Measurements from ENCODE around the gene SLC45A3. TPM values are rescaled to one million over a fixed set of nuclear protein-coding genes. Genes with fewer than 3 reads are reported as not detected.

Gene SLC45A3
- total RNA-seq, 4 donors from 2014 or later, result 1.4 to 6.7 (median 2.6) TPM

DNA sequence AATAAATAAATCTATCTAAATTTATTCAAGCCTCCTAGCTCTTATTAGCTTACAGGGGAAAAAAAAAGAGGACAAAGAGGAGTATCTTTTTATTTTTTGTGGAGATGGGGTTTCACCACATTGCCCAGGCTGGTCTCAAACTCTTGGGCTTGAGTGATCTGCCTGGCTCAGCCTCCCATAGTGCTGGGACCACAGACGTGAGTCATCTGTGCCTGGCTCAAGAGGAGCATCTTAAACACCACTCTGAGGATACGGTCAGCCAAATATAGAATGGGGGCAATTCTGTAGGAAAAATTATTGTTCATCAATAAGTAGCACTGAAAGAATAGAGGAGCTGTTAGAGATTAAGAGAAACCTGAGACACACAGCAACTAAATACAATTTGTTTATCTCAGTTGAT lies 24.1 kb downstream of the SLC45A3 start:
- TF ChIP-seq POLR2A (IDR thresholded peaks at IDR 0.05), result no peak
- TF ChIP-seq, protein P1, sequence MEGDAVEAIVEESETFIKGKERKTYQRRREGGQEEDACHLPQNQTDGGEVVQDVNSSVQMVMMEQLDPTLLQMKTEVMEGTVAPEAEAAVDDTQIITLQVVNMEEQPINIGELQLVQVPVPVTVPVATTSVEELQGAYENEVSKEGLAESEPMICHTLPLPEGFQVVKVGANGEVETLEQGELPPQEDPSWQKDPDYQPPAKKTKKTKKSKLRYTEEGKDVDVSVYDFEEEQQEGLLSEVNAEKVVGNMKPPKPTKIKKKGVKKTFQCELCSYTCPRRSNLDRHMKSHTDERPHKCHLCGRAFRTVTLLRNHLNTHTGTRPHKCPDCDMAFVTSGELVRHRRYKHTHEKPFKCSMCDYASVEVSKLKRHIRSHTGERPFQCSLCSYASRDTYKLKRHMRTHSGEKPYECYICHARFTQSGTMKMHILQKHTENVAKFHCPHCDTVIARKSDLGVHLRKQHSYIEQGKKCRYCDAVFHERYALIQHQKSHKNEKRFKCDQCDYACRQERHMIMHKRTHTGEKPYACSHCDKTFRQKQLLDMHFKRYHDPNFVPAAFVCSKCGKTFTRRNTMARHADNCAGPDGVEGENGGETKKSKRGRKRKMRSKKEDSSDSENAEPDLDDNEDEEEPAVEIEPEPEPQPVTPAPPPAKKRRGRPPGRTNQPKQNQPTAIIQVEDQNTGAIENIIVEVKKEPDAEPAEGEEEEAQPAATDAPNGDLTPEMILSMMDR (IDR thresholded peaks at IDR 0.05), result no peak
- Histone ChIP-seq H3K9me3 (no peaks in the 10 kb centered on the region), H3K4me1 (peaks cover 4 to 6% of the 10 kb centered on the region in 2 donors), H3K27ac (no peak overlapping the region), H3K4me3 (replicated peaks in 1 of 3) (no peak overlapping the region), H3K36me3 (no peaks in the 10 kb centered on the region), H3K27me3 (no peaks in the 10 kb centered on the region)
- intact Hi-C loops (cut with DNase I), result loop anchor here (2.0 to 10.0 kb wide), 3 partner anchors 65 to 321 kb away; no protein-coding TSS in a partner anchor
- 65 to 76% methylated on average over 2 of the region's 2 CpGs for WGBS, 2 donors
- DNase-seq, result no peak

DNA sequence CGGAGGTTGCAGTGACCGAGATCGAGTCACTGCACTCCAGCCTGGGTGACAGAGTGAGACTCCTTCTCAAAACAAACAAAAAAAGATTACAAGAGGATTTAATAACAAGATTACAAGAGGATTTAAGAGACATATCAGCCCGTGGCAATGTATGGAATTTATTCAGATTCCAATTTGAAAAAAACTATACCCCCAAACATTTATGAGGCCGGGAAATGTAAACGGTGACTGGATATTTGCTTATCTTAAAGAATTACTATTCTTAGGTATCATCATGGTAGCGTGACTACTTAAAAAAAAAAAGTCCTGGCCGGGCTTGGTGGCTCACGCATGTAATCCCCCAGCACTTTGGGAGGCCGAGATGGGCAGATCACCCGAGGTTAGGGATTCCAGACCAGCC lies 27.3 kb downstream of the SLC45A3 start:
- 82 to 83% methylated on average over 11 of the region's 11 CpGs for WGBS, 2 donors
- DNase-seq, result no peak
- Histone ChIP-seq H3K4me3 (replicated peaks in 1 of 3) (no peak overlapping the region), H3K36me3 (no peaks in the 10 kb centered on the region), H3K4me1 (peaks cover 3 to 9% of the 10 kb centered on the region in 2 donors), H3K27me3 (no peaks in the 10 kb centered on the region), H3K9me3 (no peaks in the 10 kb centered on the region), H3K27ac (no peak overlapping the region)
- TF ChIP-seq POLR2A (IDR thresholded peaks at IDR 0.05), result no peak
- TF ChIP-seq, protein P1 (IDR thresholded peaks at IDR 0.05), result no peak
- intact Hi-C loops (cut with DNase I), result loop anchor here (10.0 kb wide), 1 partner anchor 118 kb away; no protein-coding TSS in a partner anchor

DNA sequence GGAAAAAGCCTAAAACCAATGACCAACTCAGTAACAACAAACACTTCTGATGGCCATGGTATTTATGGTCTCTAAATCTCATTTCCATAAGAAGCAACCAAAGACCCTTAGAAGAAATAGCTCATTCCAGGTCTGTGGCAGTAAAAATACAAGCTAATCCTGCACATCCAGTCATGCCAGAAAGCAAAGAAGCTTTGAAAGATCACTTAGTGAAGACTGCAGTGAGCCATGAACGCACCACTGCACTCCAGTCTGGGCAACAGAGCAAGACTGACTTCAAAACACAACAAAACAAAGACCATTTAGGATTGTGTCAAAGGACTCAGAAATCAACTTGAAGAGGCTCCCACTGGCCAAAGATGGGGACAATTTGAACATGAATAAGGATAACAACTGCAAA lies 30.1 kb downstream of the SLC45A3 start:
- TF ChIP-seq POLR2A (IDR thresholded peaks at IDR 0.05), result no peak
- TF ChIP-seq, protein P1 (IDR thresholded peaks at IDR 0.05), result no peak
- Histone ChIP-seq H3K27me3 (no peaks in the 10 kb centered on the region), H3K9me3 (no peaks in the 10 kb centered on the region), H3K4me1 (peaks cover 0 to 9% of the 10 kb centered on the region in 2 donors), H3K36me3 (no peaks in the 10 kb centered on the region), H3K4me3 (replicated peaks in 1 of 3) (no peak overlapping the region), H3K27ac (no peak overlapping the region)
- WGBS, 2 donors, result 21 to 28% methylated on average over 1 of the region's 1 CpG
- intact Hi-C loops (cut with DNase I), result loop anchor here (10.0 kb wide), 1 partner anchor 115 kb away; no protein-coding TSS in a partner anchor
- DNase-seq, result peak; percentile 42 to 47

DNA sequence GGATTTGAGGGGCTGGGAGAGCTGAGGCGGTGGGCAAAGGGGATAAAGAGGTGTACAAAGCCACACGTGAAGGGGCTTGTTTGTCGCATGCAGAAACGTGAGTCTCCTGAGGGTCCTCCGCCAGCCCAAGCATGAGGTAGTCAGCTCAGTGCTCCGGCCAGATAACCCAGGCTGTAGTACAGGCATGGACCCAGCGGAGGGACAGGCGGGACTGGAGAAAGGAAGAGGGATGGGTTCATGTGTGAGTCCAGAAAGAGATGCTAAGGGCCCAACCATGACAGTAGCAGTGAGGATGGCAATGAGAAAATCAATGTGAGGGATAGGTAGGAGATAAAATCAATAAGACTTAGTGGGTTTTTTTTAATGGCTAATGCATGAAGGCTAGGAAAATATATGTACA lies 34.8 kb downstream of the SLC45A3 start:
- intact Hi-C loops (cut with DNase I), result no loop called here
- Histone ChIP-seq H3K27ac (no peak overlapping the region), H3K36me3 (no peaks in the 10 kb centered on the region), H3K27me3 (no peaks in the 10 kb centered on the region), H3K9me3 (no peaks in the 10 kb centered on the region), H3K4me1 (peaks cover 0 to 9% of the 10 kb centered on the region in 2 donors), H3K4me3 (replicated peaks in 1 of 3) (no peak overlapping the region)
- TF ChIP-seq, protein P1 (IDR thresholded peaks at IDR 0.05), result no peak
- TF ChIP-seq POLR2A (IDR thresholded peaks at IDR 0.05), result no peak
- DNase-seq, result no peak
- 88 to 93% methylated on average over 8 of the region's 8 CpGs for WGBS, 2 donors

DNA sequence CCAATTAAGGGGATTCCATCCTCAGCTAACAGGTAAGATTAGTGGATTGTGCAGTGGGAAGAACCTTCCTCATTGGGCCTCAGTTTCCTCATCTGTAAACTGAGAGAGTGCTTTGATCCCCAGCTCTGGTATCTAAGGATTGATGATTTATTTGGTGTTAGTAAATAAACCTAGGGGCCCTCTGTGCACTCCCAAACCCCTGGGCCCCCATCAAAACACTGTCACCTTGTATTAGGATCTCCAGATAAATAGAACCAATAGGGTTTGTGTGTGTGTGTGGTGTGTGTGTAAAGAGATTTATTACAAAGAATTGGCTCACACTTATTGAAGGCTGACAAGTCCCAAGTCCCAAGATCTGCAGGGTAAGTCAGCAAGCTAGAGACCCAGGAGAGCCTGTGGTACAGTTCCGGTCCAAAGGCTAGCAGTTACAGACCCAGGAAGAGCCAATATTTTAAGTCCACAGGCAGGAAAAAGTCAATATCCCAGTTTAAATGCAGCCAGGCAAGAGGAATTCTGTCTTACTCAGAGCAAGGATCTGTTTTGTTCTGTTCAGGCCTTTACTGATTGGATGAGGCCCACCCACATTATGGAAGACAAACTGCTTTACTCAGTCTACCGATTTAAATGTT lies 37.5 kb downstream of the SLC45A3 start:
- TF ChIP-seq, protein P1 (IDR thresholded peaks at IDR 0.05), result no peak
- no peak for TF ChIP-seq POLR2A (IDR thresholded peaks at IDR 0.05)
- H3K4me1 ChIP-seq, result no peaks in the 10 kb centered on the region
- no peak overlapping the region for H3K27ac ChIP-seq
- no peak for DNase-seq
- intact Hi-C loops (cut with DNase I), result no loop called here
- H3K4me3 ChIP-seq (replicated peaks in 1 of 3), result no peak overlapping the region
- H3K27me3 ChIP-seq, result no peaks in the 10 kb centered on the region
- no peaks in the 10 kb centered on the region for H3K36me3 ChIP-seq
- 91 to 100% methylated on average over 2 of the region's 2 CpGs for WGBS, 2 donors
- no peaks in the 10 kb centered on the region for H3K9me3 ChIP-seq
